ENCODE data around the gene BORCS6. TPM values are rescaled to one million over a fixed set of nuclear protein-coding genes. Genes with fewer than 3 reads are reported as not detected.
A peak's percentile ranks its signal among the peaks of the same experiment; 100 is the strongest.

BORCS6 gene
- total and polyA plus RNA-seq, 2 of the 4 experiments (the other 2 are of a cell fraction), result 2.7 to 3.3 TPM

DNA sequence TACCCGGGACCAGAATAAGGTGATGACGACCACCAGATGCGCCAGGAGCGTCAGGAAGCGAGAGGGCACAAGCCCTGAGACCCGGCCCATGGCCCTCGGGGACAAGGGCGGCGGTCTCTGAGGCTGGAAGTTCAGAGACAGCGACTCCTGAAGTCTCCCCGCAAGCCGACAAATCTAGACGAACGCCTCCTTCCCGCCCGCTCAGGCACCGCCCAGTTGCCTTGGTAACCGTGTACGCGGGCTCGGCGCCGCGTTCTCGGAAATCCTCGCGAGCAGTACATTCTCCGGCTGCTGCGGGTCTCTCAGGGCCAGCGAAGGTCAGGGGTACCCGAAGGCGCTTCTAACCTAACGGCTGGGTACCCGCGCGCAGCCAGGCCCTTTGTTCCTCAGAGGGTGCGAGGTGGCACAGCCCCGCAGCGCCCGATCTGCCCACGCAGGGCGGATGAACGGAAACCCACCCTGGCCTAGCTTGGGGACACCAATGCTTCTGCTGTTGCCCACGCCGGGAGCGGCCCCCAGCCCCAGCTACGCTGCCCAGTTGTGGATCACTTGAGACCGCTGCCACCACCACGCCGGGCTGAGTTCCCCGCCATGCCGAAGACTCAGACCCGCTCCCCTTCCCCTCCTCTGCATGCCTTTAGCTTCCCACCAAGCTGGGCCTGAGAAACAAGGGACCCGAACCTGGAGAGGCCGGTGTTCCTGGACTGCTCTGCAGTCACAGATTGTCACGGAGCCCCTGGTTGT lies 13.6 kb downstream of the BORCS6 start, which contains the start of gene TMEM107:
TSS of gene TMEM107 (minus strand) at position 184 of the 744 bp plus-strand sequence. CDS start at position 90, 94 bp downstream.
- Histone ChIP-seq H3K4ac (ENCODE audit: low read depth, low read length) (peak within 1 kb of the TSS; percentile 81), H3K27ac (ENCODE audit: insufficient read depth, low read length) (peak within 1 kb of the TSS; percentile 86), H2BK120ac (ENCODE audit: low read depth, low read length) (0 out of 2 replicates have a peak within 1 kb of the TSS, but pooled peaks have one; percentile 7), H3K23ac (ENCODE audit: low read depth, low read length) (peak within 1 kb of the TSS; percentile 86), H2BK15ac (ENCODE audit: low read depth, low read length) (no peak within 1 kb of the TSS; the same call in 2 of the 3 replicates), H3K18ac (ENCODE audit: low read depth, low read length) (peak within 1 kb of the TSS; percentile 4; the same call in 1 of the 2 replicates), H3K79me1 (ENCODE audit: low read depth in 1 of 2, low read length in 2 of 2) (peaks cover 9 to 30% of the 10 kb centered on the region in 2 experiments; a peak in 3 of 4 replicates), H2BK5ac (ENCODE audit: low read depth, low read length, poor library complexity, severe bottlenecking) (peak within 1 kb of the TSS; percentile 66), H3K9ac (ENCODE audit: low read depth, low read length) (peak within 1 kb of the TSS; percentile 88), H2AFZ (replicated peaks; ENCODE audit: low read length, poor library complexity) (peak within 1 kb of the TSS; percentile 100), H3K4me2 (ENCODE audit: low read depth, low read length) (peak within 1 kb of the TSS; percentile 90), H3K14ac (replicated peaks; ENCODE audit: low read depth, low read length) (peak within 1 kb of the TSS; percentile 87), H2AK5ac (ENCODE audit: low read depth, low read length) (peak within 1 kb of the TSS; percentile 48), H4K5ac (ENCODE audit: low read depth, low read length) (peak within 1 kb of the TSS; percentile 84), H3K56ac (ENCODE audit: extremely low read depth, insufficient read depth, low read length) (peak within 1 kb of the TSS; percentile 73), H3K36me3 (ENCODE audit: control insufficient read depth, insufficient read depth, low read length) (no peaks in the 10 kb centered on the region), H3K9me3 (ENCODE audit: control insufficient read depth, insufficient read depth, low read length) (no peaks in the 10 kb centered on the region), H3K9me1 (ENCODE audit: insufficient read depth, low read length) (peaks cover 21% of the 10 kb centered on the region), H2AK9ac (replicated peaks; ENCODE audit: low read depth, low read length, poor library complexity) (peak within 1 kb of the TSS; percentile 98), H4K20me1 (ENCODE audit: insufficient read depth, low read length) (peaks cover 8% of the 10 kb centered on the region; the same call in 1 of the 2 replicates), H3K27me3 (ENCODE audit: control insufficient read depth, insufficient read depth, low read length) (no peaks in the 10 kb centered on the region), H4K91ac (ENCODE audit: insufficient read depth, low read depth, low read length) (peak within 1 kb of the TSS; percentile 82), H3K4me3 (ENCODE audit: insufficient read depth, low read depth, low read length) (peak within 1 kb of the TSS; percentile 65), H3K4me1 (ENCODE audit: control insufficient read depth, insufficient read depth, low read length) (peaks cover 12% of the 10 kb centered on the region), H2BK20ac (ENCODE audit: low read depth, low read length) (no peak within 1 kb of the TSS; the same call in 1 of the 2 replicates), H4K8ac (ENCODE audit: low read depth in 2 of 2, low read length in 2 of 2) (peak within 1 kb of the TSS; percentile 98)
- BruUV-seq (replicated peaks), result no TSS peak
- dilution Hi-C loops (cut with HindIII; ENCODE audit: low sequenced_read_pairs, unreplicated experiment) (no loop called here), intact Hi-C loops (cut with micrococcal nuclease) (no loop called here), in situ Hi-C loops (cut with MboI; ENCODE audit: low sequenced_read_pairs) (no loop called here)
- WGBS, 2 experiments (ENCODE audit: extremely low coverage in 2 of 2, insufficient read length in 1 of 2), result 2% methylated on average over 48 of the region's 56 CpGs; no CpG with 5 or more reads in 1 of the 2 experiments
- peak; percentile 80 for ATAC-seq (ENCODE audit: low read depth)
- ChIA-PET CTCF (no interaction called here), POLR2A (ENCODE audit: unreplicated experiment) (interaction anchor here (0.5 kb wide), 1 partner anchor 526 kb away, joined by 4 read pairs; the partner anchor contains the start of gene ATP1B2)
- peak; percentile 72 for DNase-seq
- TF ChIP-seq MXI1 (IDR thresholded peaks at IDR 0.05; ENCODE audit: borderline replicate concordance, low read depth, low read length), result 0 out of 2 replicates have a peak, but pooled peaks have one; percentile 19
- TF ChIP-seq RFX5 (IDR thresholded peaks at IDR 0.05; ENCODE audit: low read depth, low read length), result no peak

All from IMR-90 (cell line).